Adrenal gland (tissue), 12 donors: Measurements from ENCODE around the gene RAI14. TPM values are rescaled to one million over a fixed set of nuclear protein-coding genes. Genes with fewer than 3 reads are reported as not detected.

Source experiments
- DNase-seq, 7 donors: peaks; one replicate each; pipeline ENCODE4 v3.0.0-alpha.2; 2019 to 2020
- H3K27ac ChIP-seq, 5 donors: fragments of 200-600 bp; sonication (generic) in 4 of 5; 1 replicate in 3 of 5; 2 replicates in 2 of 5; pipeline versions ENCODE4 v1.5.1 to v1.8.0; 2016 to 2020; ENCODE audit warnings: mild to moderate bottlenecking in 1 of 5
- H3K27me3 ChIP-seq: fragments of 200-600 bp; 2 replicates; pipeline ENCODE4 v1.8.0; 2021
- H3K36me3 ChIP-seq, 2 donors: fragments of 200-600 bp; replicated peaks in 1 of 2; 1 replicate in 1 of 2; 2 replicates in 1 of 2; pipeline versions ENCODE4 v1.5.1 to v1.8.0; 2018 to 2022
- H3K4me1 ChIP-seq, 2 donors: fragments of 200-600 bp; replicated peaks in 1 of 2; 1 replicate in 1 of 2; 2 replicates in 1 of 2; pipeline versions ENCODE4 v1.5.1 to v1.8.0; 2018 to 2021
- H3K4me3 ChIP-seq, 4 donors: fragments of 200-600 bp; sonication (generic) in 3 of 4; one replicate each; pipeline ENCODE4 v1.5.1; 2016 to 2018
- H3K9me3 ChIP-seq, 3 donors: fragments of 200-600 bp; sonication (generic) in 1 of 3; replicated peaks in 1 of 3; 1 replicate in 2 of 3; 2 replicates in 1 of 3; pipeline versions ENCODE4 v1.5.1 to v1.8.0; 2016 to 2021
- CTCF ChIP-seq, 6 experiments: fragments of 450-650 bp in 4 of 6; fragments of 200-600 bp in 2 of 6; sonication (generic) in 1 of 6; IDR thresholded peaks; 1 replicate in 5 of 6; 2 replicates in 1 of 6; pipeline versions ENCODE4 v1.5.1 to v1.8.0; 2016 to 2021; ENCODE audit warnings: antibody characterized with exemption in 6 of 6, mild to moderate bottlenecking in 2 of 6, moderate library complexity in 1 of 6
- POLR2A ChIP-seq, 2 donors: fragments of 450-650 bp; IDR thresholded peaks; one replicate each; pipeline ENCODE4 v1.6.1; 2017; ENCODE audit warnings: antibody characterized with exemption in 2 of 2, mild to moderate bottlenecking in 2 of 2, moderate library complexity in 1 of 2
- WGBS, 4 donors: extraction: QIAGEN DNeasy Blood & Tissue Kit in 2 of 4; methylation state at CpG; one replicate each; pipeline versions ENCODE4 v1.1.5 to v1.1.7; 2013 to 2017; 5-methylcytosine and 5-hydroxymethylcytosine counted together
- intact Hi-C, 2 donors: fragments of 100-400 bp; cut with DNase I; formaldehyde crosslinking; loops; one replicate each; pipeline versions ENCODE4 v1.14.1 to v1.15.0; 2022 to 2023
- polyA plus RNA-seq, 3 donors: library from polyadenylated mRNA; stranded (reverse); fragments of 200-250 nt in 2 of 3; fragments of 350-450 nt in 1 of 3; fragmentation: Illumina TruSeq in 1 of 3; extraction: RNeasy Lipid Tissue Mini Kit (QIAGEN cat#74804) in 1 of 3; gene quantifications; one replicate each; pipeline ENCODE4 v1.2.3, GENCODE V29; 2013 to 2014
- total RNA-seq, 9 donors: library from RNA; depleted of rRNA in 4 of 9; stranded (reverse); fragments of >200 nt in 4 of 9; fragments of 120-200 nt in 1 of 9; fragmentation: NEBNext Ultra II Directional in 1 of 9; extraction: Animal tissue kit (Norgen Biotek cat#: 25700) in 1 of 9; gene quantifications; one replicate each; pipeline versions ENCODE4 v1.1.0 to v1.2.4, GENCODE V29; 2013 to 2023
- donor health status: healthy with polysubstance abuse.
- donor health status: Bipolar disorder and iron deficiency.
- donor health status: DM: yes; HTN: yes; CAD: no.
- donor health status: DM: no; HTN: no; CAD: no.
- donor health status: DM: no; HTN: no; CAD: no.
- donor health status: DM: yes; HTN: yes; CAD: no.

The RAI14 gene
- total and polyA plus RNA-seq, 12 donors: 9.1 to 158 (median 28.5) TPM

DNA sequence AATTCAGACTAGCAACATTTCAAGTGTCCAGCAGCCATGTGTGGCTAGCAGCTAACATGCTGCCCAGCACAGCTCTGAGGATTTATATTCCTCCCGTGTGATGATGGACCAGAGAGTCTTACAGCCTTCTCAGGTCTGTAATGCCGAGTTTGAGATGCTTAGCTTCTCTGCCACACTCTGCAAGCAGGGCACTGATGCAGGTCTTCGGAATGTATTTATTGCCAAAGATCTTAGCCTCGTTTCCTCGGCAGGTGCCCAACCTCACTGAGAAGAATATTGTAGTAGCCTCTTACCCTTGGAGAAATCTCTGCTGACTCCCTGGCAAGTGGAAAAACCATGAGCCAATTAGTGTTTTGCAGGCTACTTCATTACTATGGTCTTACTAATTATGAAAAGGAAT lies 3.7 kb upstream of the RAI14 start:
- peaks cover 0 to 9% of the 10 kb centered on the region in 2 donors for H3K4me1 ChIP-seq
- no peaks in the 10 kb centered on the region for H3K27me3 ChIP-seq
- TF ChIP-seq CTCF (IDR thresholded peaks at IDR 0.05): no peak
- no peak for TF ChIP-seq POLR2A (IDR thresholded peaks at IDR 0.05)
- no peak overlapping the region for H3K4me3 ChIP-seq
- intact Hi-C loops: loop anchor here in 1 of 2 donors (10.0 kb wide), 1 partner anchor 128 kb away; no protein-coding TSS in a partner anchor
- H3K9me3 ChIP-seq: no peaks in the 10 kb centered on the region
- H3K27ac ChIP-seq: no peak overlapping the region
- no peak for DNase-seq
- WGBS, 4 donors: 53 to 69% (median 63%) methylated on average over 5 of the region's 5 CpGs
- no peaks in the 10 kb centered on the region for H3K36me3 ChIP-seq

DNA sequence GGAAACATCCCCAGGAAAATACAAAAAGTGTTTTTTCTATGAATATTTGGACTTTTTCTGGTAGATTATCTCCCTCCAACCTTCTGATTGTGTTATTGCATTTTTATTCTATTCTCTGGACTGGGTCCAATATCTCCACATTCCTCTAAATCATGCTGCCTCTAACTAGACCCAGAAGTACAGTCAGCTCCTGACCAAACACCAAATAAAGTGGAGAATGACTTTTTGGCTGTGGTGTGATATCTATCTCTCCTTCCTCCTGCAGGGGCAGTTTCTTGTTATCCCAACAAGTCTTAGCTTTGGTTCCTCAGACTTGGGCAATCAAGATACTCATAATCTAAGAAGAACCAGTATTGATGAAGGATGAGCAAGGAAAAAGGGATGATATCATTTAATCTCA lies 3.2 kb upstream of the RAI14 start:
- Histone ChIP-seq H3K4me3 (no peak overlapping the region), H3K27ac (no peak overlapping the region), H3K27me3 (no peaks in the 10 kb centered on the region), H3K4me1 (peaks cover 0 to 13% of the 10 kb centered on the region in 2 donors), H3K9me3 (no peaks in the 10 kb centered on the region), H3K36me3 (no peaks in the 10 kb centered on the region)
- TF ChIP-seq CTCF (IDR thresholded peaks at IDR 0.05) (no peak), POLR2A (IDR thresholded peaks at IDR 0.05) (no peak)
- DNase-seq: no peak
- intact Hi-C loops: loop anchor here in 1 of 2 donors (10.0 kb wide), 1 partner anchor 128 kb away; no protein-coding TSS in a partner anchor

GRCh38 chr5:34653708-34654107 lies 2.4 kb upstream of the RAI14 start:
- intact Hi-C loops: loop anchor here in 1 of 2 donors (10.0 kb wide), 1 partner anchor 129 kb away; no protein-coding TSS in a partner anchor
- Histone ChIP-seq H3K4me3 (no peak overlapping the region), H3K4me1 (peaks cover 0 to 13% of the 10 kb centered on the region in 2 donors), H3K9me3 (no peaks in the 10 kb centered on the region), H3K27ac (no peak overlapping the region), H3K36me3 (no peaks in the 10 kb centered on the region), H3K27me3 (no peaks in the 10 kb centered on the region)
- no peak for TF ChIP-seq CTCF (IDR thresholded peaks at IDR 0.05)
- TF ChIP-seq POLR2A (IDR thresholded peaks at IDR 0.05): no peak
- DNase-seq: no peak

DNA sequence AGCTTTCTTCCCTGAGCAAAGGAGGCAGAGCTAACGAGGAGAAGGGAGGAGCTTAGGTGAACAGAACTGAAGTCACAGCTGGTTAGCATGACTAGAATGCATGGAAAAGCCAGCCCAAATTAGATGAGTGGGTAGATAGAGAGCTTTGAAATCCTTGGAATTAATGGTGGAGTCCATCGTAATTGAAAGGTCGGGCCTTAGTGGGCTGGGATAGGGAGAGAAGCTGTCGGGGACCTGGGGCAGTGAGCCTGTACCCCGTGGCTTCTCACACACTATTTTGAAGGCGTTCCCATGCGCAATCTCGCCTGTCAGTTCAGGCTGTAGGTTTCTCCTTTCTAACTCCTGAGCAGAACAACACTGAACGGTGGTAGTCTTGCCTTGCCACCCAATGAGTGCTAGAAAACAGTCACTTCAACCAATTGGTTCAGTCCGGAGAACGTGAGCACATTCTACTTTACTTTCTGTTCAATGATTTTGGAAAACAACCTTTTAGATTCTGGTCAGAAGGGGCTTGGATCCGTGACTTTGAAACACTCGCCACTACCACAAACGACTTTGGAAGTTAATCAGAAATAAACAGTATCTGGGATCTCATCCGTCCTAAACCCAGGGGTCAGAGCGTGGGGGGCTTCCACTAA lies 655 bp upstream of the RAI14 start:
- H3K27me3 ChIP-seq: no peaks in the 10 kb centered on the region
- WGBS, 4 donors: 0 to 1% (median 0%) methylated on average over 15 to 16 of the region's 16 CpGs
- H3K4me1 ChIP-seq: peaks cover 0 to 17% of the 10 kb centered on the region in 2 donors

More for the DNA sequence above, 655 bp upstream of the RAI14 start:
- H3K36me3 ChIP-seq: no peaks in the 10 kb centered on the region
- peak overlapping the region; percentile 2 to 97 (median 70) for H3K4me3 ChIP-seq
- TF ChIP-seq CTCF (IDR thresholded peaks at IDR 0.05) (no peak), POLR2A (IDR thresholded peaks at IDR 0.05) (peak in 1 of 2 donors; percentile 68)
- H3K9me3 ChIP-seq: no peaks in the 10 kb centered on the region
- intact Hi-C loops: loop anchor here in 1 of 2 donors (10.0 kb wide), 1 partner anchor 131 kb away; no protein-coding TSS in a partner anchor
- peak; percentile 44 to 77 (median 57) for DNase-seq
- H3K27ac ChIP-seq: peak overlapping the region; percentile 50 to 95 (median 81)
